Right atrium auricular region (tissue), 2 donors: ENCODE results near the gene CDC45. TPM values are rescaled to one million over a fixed set of nuclear protein-coding genes. Genes with fewer than 3 reads are reported as not detected.
"Not testable (repeated sequence)": the region's sequence is repeated elsewhere in the genome, so short reads cannot be mapped to it uniquely, and the experiment has no call there.

Experiments used
- DNase-seq: peaks from one replicate; pipeline ENCODE4 v3.0.0-alpha.2; 2019; ENCODE audit warnings: low spot score
- H3K27ac ChIP-seq, 2 donors: fragments of 200-600 bp; sonication (generic); 1 replicate in 1 of 2; 2 replicates in 1 of 2; pipeline ENCODE4 v1.5.1; 2016 to 2019
- H3K27me3 ChIP-seq, 2 donors: fragments of 200-600 bp; sonication (generic); one replicate each; pipeline versions ENCODE4 v1.5.1 to v1.6.0; 2017 to 2019
- H3K36me3 ChIP-seq: fragments of 200-600 bp; sonication (generic); one replicate; pipeline ENCODE4 v1.5.1; 2016
- H3K4me1 ChIP-seq, 2 donors: fragments of 200-600 bp; sonication (generic); one replicate each; pipeline versions ENCODE4 v1.5.1 to v1.6.0; 2017 to 2019
- H3K4me3 ChIP-seq, 2 donors: fragments of 200-600 bp; sonication (generic); 1 replicate in 1 of 2; 2 replicates in 1 of 2; pipeline ENCODE4 v1.5.1; 2017 to 2019; ENCODE audit warnings: mild to moderate bottlenecking in 1 of 2, moderate library complexity in 1 of 2
- H3K9me3 ChIP-seq, 2 donors: fragments of 200-600 bp; sonication (generic); one replicate each; pipeline ENCODE4 v1.5.1; 2019
- CTCF ChIP-seq, 2 donors: fragments of 200-600 bp; sonication (generic); IDR thresholded peaks; one replicate each; pipeline ENCODE4 v1.5.1; 2019; ENCODE audit warnings: antibody characterized with exemption in 2 of 2
- total RNA-seq, 2 donors: library from RNA; depleted of rRNA; stranded (reverse); fragments of >200 nt; gene quantifications; one replicate each; pipeline ENCODE4 v1.1.0, GENCODE V29; 2016

The CDC45 gene
- total RNA-seq, 2 donors from 2014 or later: 3.3 TPM; not detected in 1

GRCh38 chr22:19529811-19530210 lies 50.1 kb downstream of the CDC45 start:
- H3K4me1 ChIP-seq: peaks cover 0 to 12% of the 10 kb centered on the region in 2 donors
- no peak for DNase-seq
- no peaks in the 10 kb centered on the region for H3K36me3 ChIP-seq
- H3K4me3 ChIP-seq: no peak overlapping the region
- no peaks in the 10 kb centered on the region for H3K9me3 ChIP-seq
- H3K27ac ChIP-seq: no peak overlapping the region
- TF ChIP-seq CTCF (IDR thresholded peaks at IDR 0.05): no peak
- no peaks in the 10 kb centered on the region for H3K27me3 ChIP-seq

DNA sequence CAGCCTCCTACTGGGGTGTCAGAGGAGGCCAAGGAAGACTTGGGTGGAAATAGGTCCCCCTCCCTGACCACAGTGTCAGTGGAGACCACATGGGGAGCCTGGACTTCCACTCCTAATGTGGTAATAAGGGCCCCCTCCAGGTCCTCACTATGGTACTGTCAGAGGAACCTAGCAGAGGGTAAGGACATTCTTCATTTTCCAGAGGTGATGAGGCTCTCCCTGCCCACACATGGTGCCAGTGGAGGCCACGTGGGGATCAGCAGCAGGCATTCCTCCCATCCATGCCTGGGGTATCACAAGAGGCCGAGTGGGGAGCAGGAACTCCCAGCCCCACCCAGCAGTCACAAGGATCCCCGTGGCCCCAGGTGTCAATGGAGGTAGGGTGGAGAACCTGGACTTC lies 51.0 kb downstream of the CDC45 start:
- H3K4me1 ChIP-seq: peaks cover 0 to 7% of the 10 kb centered on the region in 2 donors
- no peak overlapping the region for H3K27ac ChIP-seq
- no peak for DNase-seq
- no peaks in the 10 kb centered on the region for H3K9me3 ChIP-seq
- H3K4me3 ChIP-seq: no peak overlapping the region
- TF ChIP-seq CTCF (IDR thresholded peaks at IDR 0.05): no peak
- H3K36me3 ChIP-seq: no peaks in the 10 kb centered on the region
- H3K27me3 ChIP-seq: no peaks in the 10 kb centered on the region

DNA sequence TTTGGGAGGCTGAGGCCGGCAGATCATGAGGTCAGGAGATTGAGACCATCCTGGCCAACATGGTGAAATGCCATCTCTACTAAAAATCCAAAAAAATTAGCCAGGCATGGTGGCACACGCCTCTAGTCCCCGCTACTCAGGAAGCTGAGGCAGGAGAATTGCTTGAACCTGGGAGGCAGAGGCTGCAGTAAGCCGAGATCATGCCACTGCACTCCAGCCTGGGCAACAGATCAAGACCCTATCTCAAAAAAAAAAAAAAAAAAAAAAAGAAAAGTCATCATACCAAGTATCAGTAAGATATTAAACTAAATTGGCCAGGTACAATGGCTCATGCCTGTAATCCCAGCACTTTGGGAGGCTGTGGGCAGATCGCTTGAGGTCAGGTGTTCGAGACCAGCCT lies 51.6 kb downstream of the CDC45 start:
- H3K36me3 ChIP-seq, H3K4me3 ChIP-seq, H3K27ac ChIP-seq, DNase-seq, H3K27me3 ChIP-seq, H3K4me1 ChIP-seq, H3K9me3 ChIP-seq: not testable (repeated sequence)

DNA sequence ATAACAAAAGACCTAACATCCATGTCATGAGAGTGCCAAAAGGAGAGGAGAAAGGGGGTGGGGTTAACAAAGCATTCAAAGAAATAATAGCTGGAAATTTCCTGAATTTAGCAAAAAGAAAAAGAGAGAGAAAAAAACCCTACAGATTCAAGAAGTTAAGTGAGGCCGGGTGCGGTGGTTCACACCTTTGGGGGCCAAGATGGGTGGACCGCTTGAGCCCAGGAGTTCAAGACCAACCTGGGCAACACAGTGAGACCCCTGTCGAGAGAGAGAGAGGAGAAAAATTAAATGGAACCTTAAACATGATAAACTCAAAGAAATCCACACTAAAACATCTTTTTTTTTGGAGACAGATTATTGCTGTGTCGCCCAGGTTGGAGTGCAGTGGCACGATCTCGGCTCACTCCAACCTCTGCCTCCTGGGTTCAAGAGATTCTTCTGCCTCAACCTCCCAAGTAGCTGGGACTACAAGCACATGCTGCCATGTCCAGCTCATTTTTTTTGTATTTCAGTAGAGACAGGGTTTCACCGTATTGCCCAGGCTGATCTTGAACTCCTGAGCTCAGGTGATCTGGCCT lies 53.4 kb downstream of the CDC45 start:
- H3K4me3 ChIP-seq: no peak overlapping the region
- no peaks in the 10 kb centered on the region for H3K27me3 ChIP-seq
- H3K4me1 ChIP-seq: no peaks in the 10 kb centered on the region
- TF ChIP-seq CTCF (IDR thresholded peaks at IDR 0.05): no peak
- DNase-seq: no peak
- H3K36me3 ChIP-seq: no peaks in the 10 kb centered on the region
- no peaks in the 10 kb centered on the region for H3K9me3 ChIP-seq
- H3K27ac ChIP-seq: no peak overlapping the region

- Histone ChIP-seq H3K27me3 (no peaks in the 10 kb centered on the region), H3K36me3 (no peaks in the 10 kb centered on the region), H3K27ac (no peak overlapping the region), H3K4me1 (no peaks in the 10 kb centered on the region), H3K4me3 (no peak overlapping the region), H3K9me3 (no peaks in the 10 kb centered on the region)
- no peak for TF ChIP-seq CTCF (IDR thresholded peaks at IDR 0.05)
- DNase-seq: no peak
These were observed 54.1 kb downstream of the CDC45 start for GRCh38 chr22:19533857-19534256.

GRCh38 chr22:19535001-19535400 lies 55.3 kb downstream of the CDC45 start:
- no peaks in the 10 kb centered on the region for H3K27me3 ChIP-seq
- H3K9me3 ChIP-seq: no peaks in the 10 kb centered on the region
- DNase-seq: no peak
- no peak overlapping the region for H3K4me3 ChIP-seq
- no peaks in the 10 kb centered on the region for H3K36me3 ChIP-seq
- H3K4me1 ChIP-seq: no peaks in the 10 kb centered on the region
- no peak overlapping the region for H3K27ac ChIP-seq
- no peak for TF ChIP-seq CTCF (IDR thresholded peaks at IDR 0.05)
